ENCODE results near the gene PAX5.
A peak's percentile ranks its signal among the peaks of the same experiment; 100 is the strongest.
"Not testable (repeated sequence)": the region's sequence is repeated elsewhere in the genome, so short reads cannot be mapped to it uniquely, and the experiment has no call there.

The PAX5 gene

GRCh38 chr9:37056046-37056920 is 22.2 kb upstream of the PAX5 start:
- Histone ChIP-seq H3K4me1 (ENCODE audit: control insufficient read depth, low read depth, low read length) (peaks cover 15% of the 10 kb centered on the region), H3K4me3 (ENCODE audit: low read length) (no peak overlapping the region), H3K9ac (ENCODE audit: low read length) (no peak overlapping the region), H3K9me3 (ENCODE audit: control insufficient read depth, low read depth, low read length) (no peaks in the 10 kb centered on the region), H3K27me3 (ENCODE audit: control insufficient read depth, insufficient read depth, low read length) (no peaks in the 10 kb centered on the region), H3K36me3 (ENCODE audit: control insufficient read depth, low read depth, low read length) (no peaks in the 10 kb centered on the region), H3K27ac (ENCODE audit: low read length) (no peak overlapping the region)

- not testable (repeated sequence) for H3K36me3 ChIP-seq (ENCODE audit: control insufficient read depth, low read depth, low read length); H3K9me3 ChIP-seq (ENCODE audit: control insufficient read depth, low read depth, low read length); H3K27ac ChIP-seq (ENCODE audit: low read length); H3K27me3 ChIP-seq (ENCODE audit: control insufficient read depth, insufficient read depth, low read length); H3K9ac ChIP-seq (ENCODE audit: low read length)
- Histone ChIP-seq H3K4me1 (ENCODE audit: control insufficient read depth, low read depth, low read length) (peaks cover 15% of the 10 kb centered on the region), H3K4me3 (ENCODE audit: low read length) (peak overlapping the region; percentile 15)
Observed at GRCh38 chr9:37054363-37054720, 20.3 kb upstream of the PAX5 start.

GRCh38 chr9:37053684-37054362 is 19.8 kb upstream of the PAX5 start:
- no peaks in the 10 kb centered on the region for H3K36me3 ChIP-seq (ENCODE audit: control insufficient read depth, low read depth, low read length)
- H3K27ac ChIP-seq (ENCODE audit: low read length): no peak overlapping the region
- H3K9me3 ChIP-seq (ENCODE audit: control insufficient read depth, low read depth, low read length): no peaks in the 10 kb centered on the region
- H3K9ac ChIP-seq (ENCODE audit: low read length): no peak overlapping the region
- H3K4me3 ChIP-seq (ENCODE audit: low read length): peak overlapping the region; percentile 15
- no peaks in the 10 kb centered on the region for H3K27me3 ChIP-seq (ENCODE audit: control insufficient read depth, insufficient read depth, low read length)
- H3K4me1 ChIP-seq (ENCODE audit: control insufficient read depth, low read depth, low read length): peaks cover 15% of the 10 kb centered on the region

- Histone ChIP-seq H3K9me3 (ENCODE audit: control insufficient read depth, low read depth, low read length) (no peaks in the 10 kb centered on the region), H3K27me3 (ENCODE audit: control insufficient read depth, insufficient read depth, low read length) (peaks cover 5% of the 10 kb centered on the region), H3K4me1 (ENCODE audit: control insufficient read depth, low read depth, low read length) (peaks cover 5% of the 10 kb centered on the region), H3K9ac (ENCODE audit: low read length) (no peak overlapping the region), H3K36me3 (ENCODE audit: control insufficient read depth, low read depth, low read length) (no peaks in the 10 kb centered on the region), H3K27ac (ENCODE audit: low read length) (no peak overlapping the region), H3K4me3 (ENCODE audit: low read length) (no peak overlapping the region)
Observed at GRCh38 chr9:37046683-37047082, 12.6 kb upstream of the PAX5 start.

- no peaks in the 10 kb centered on the region for H3K9me3 ChIP-seq (ENCODE audit: control insufficient read depth, low read depth, low read length)
- H3K4me1 ChIP-seq (ENCODE audit: control insufficient read depth, low read depth, low read length): peaks cover 10% of the 10 kb centered on the region
- H3K4me3 ChIP-seq (ENCODE audit: low read length): no peak overlapping the region
- H3K9ac ChIP-seq (ENCODE audit: low read length): no peak overlapping the region
- peaks cover 48% of the 10 kb centered on the region for H3K27me3 ChIP-seq (ENCODE audit: control insufficient read depth, insufficient read depth, low read length)
- H3K27ac ChIP-seq (ENCODE audit: low read length): no peak overlapping the region
- H3K36me3 ChIP-seq (ENCODE audit: control insufficient read depth, low read depth, low read length): no peaks in the 10 kb centered on the region
Observed at GRCh38 chr9:37042421-37042820, 8.4 kb upstream of the PAX5 start.

GRCh38 chr9:37040508-37041127 is 6.5 kb upstream of the PAX5 start:
- Histone ChIP-seq H3K4me3 (ENCODE audit: low read length) (no peak overlapping the region), H3K4me1 (ENCODE audit: control insufficient read depth, low read depth, low read length) (peaks cover 12% of the 10 kb centered on the region), H3K9ac (ENCODE audit: low read length) (no peak overlapping the region), H3K9me3 (ENCODE audit: control insufficient read depth, low read depth, low read length) (no peaks in the 10 kb centered on the region), H3K27me3 (ENCODE audit: control insufficient read depth, insufficient read depth, low read length) (peaks cover 66% of the 10 kb centered on the region), H3K27ac (ENCODE audit: low read length) (no peak overlapping the region), H3K36me3 (ENCODE audit: control insufficient read depth, low read depth, low read length) (no peaks in the 10 kb centered on the region)

GRCh38 chr9:37038943-37039464 is 4.9 kb upstream of the PAX5 start:
- H3K9me3 ChIP-seq (ENCODE audit: control insufficient read depth, low read depth, low read length): no peaks in the 10 kb centered on the region
- no peak overlapping the region for H3K27ac ChIP-seq (ENCODE audit: low read length)
- H3K9ac ChIP-seq (ENCODE audit: low read length): no peak overlapping the region
- no peak overlapping the region for H3K4me3 ChIP-seq (ENCODE audit: low read length)
- H3K4me1 ChIP-seq (ENCODE audit: control insufficient read depth, low read depth, low read length): peaks cover 12% of the 10 kb centered on the region
- H3K27me3 ChIP-seq (ENCODE audit: control insufficient read depth, insufficient read depth, low read length): peaks cover 82% of the 10 kb centered on the region
- H3K36me3 ChIP-seq (ENCODE audit: control insufficient read depth, low read depth, low read length): no peaks in the 10 kb centered on the region

- Histone ChIP-seq H3K9me3 (ENCODE audit: control insufficient read depth, low read depth, low read length) (no peaks in the 10 kb centered on the region), H3K4me1 (ENCODE audit: control insufficient read depth, low read depth, low read length) (peaks cover 18% of the 10 kb centered on the region), H3K9ac (ENCODE audit: low read length) (no peak overlapping the region), H3K4me3 (ENCODE audit: low read length) (peak overlapping the region; percentile 69), H3K36me3 (ENCODE audit: control insufficient read depth, low read depth, low read length) (no peaks in the 10 kb centered on the region), H3K27me3 (ENCODE audit: control insufficient read depth, insufficient read depth, low read length) (peaks cover 88% of the 10 kb centered on the region), H3K27ac (ENCODE audit: low read length) (no peak overlapping the region)
Observed at GRCh38 chr9:37038302-37038942, 4.4 kb upstream of the PAX5 start.

- Histone ChIP-seq H3K27me3 (ENCODE audit: control insufficient read depth, insufficient read depth, low read length) (peaks cover 95% of the 10 kb centered on the region), H3K9me3 (ENCODE audit: control insufficient read depth, low read depth, low read length) (no peaks in the 10 kb centered on the region), H3K4me3 (ENCODE audit: low read length) (peak overlapping the region; percentile 69), H3K36me3 (ENCODE audit: control insufficient read depth, low read depth, low read length) (no peaks in the 10 kb centered on the region), H3K9ac (ENCODE audit: low read length) (no peak overlapping the region), H3K27ac (ENCODE audit: low read length) (no peak overlapping the region), H3K4me1 (ENCODE audit: control insufficient read depth, low read depth, low read length) (peaks cover 19% of the 10 kb centered on the region)
Observed at GRCh38 chr9:37037503-37038301, 3.6 kb upstream of the PAX5 start.

GRCh38 chr9:37036776-37037502 is 2.9 kb upstream of the PAX5 start:
- Histone ChIP-seq H3K27me3 (ENCODE audit: control insufficient read depth, insufficient read depth, low read length) (peaks cover 100% of the 10 kb centered on the region), H3K36me3 (ENCODE audit: control insufficient read depth, low read depth, low read length) (no peaks in the 10 kb centered on the region), H3K9ac (ENCODE audit: low read length) (no peak overlapping the region), H3K4me3 (ENCODE audit: low read length) (peak overlapping the region; percentile 69), H3K4me1 (ENCODE audit: control insufficient read depth, low read depth, low read length) (peaks cover 19% of the 10 kb centered on the region), H3K9me3 (ENCODE audit: control insufficient read depth, low read depth, low read length) (no peaks in the 10 kb centered on the region), H3K27ac (ENCODE audit: low read length) (no peak overlapping the region)

Data from iPS-18a (cell line).